ENCODE data around the gene RALB. TPM values are rescaled to one million over a fixed set of nuclear protein-coding genes. Genes with fewer than 3 reads are reported as not detected.

RALB gene
- total RNA-seq, 1 experiment from 2014 or later, result 59.4 TPM

DNA sequence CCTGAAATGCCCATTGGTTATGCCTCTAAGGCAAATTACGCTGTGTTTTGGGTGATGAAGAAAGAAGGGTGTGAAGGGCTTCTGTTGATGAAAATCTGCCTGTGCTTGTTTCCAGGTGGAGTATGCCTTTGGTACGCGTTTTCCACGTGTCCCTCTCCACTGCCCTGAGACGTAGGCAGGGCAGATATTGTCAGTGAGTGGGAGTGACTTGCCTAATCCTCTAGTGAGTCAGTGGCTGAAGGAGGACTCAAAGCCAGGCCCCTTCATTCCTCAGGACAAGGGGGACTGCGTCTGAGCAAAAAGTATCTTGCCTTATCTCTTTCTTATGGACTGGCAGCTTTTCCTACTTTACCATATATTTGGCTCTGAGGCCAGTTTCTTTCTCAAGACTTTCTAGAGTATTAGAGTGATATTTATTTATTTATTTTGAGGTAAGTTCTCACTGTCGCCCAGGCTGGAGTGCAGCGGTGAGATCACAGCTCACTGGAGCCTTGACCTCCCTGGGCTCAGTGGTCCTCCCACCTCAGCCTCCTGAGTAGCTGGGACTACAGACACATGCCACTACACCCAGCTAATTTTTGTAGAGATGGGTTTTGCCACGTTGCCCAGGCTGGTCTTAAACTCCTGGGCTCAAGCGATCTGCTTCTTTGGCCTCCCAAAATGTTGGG is 10.2 kb downstream of the RALB start:
- H3K9me3 Mint-ChIP-seq (ENCODE audit: unreplicated experiment), result peaks cover 10% of the 10 kb centered on the region
- peaks cover 8% of the 10 kb centered on the region for H3K4me1 Mint-ChIP-seq (ENCODE audit: low read depth, unreplicated experiment)
- TF ChIP-seq, protein P1, sequence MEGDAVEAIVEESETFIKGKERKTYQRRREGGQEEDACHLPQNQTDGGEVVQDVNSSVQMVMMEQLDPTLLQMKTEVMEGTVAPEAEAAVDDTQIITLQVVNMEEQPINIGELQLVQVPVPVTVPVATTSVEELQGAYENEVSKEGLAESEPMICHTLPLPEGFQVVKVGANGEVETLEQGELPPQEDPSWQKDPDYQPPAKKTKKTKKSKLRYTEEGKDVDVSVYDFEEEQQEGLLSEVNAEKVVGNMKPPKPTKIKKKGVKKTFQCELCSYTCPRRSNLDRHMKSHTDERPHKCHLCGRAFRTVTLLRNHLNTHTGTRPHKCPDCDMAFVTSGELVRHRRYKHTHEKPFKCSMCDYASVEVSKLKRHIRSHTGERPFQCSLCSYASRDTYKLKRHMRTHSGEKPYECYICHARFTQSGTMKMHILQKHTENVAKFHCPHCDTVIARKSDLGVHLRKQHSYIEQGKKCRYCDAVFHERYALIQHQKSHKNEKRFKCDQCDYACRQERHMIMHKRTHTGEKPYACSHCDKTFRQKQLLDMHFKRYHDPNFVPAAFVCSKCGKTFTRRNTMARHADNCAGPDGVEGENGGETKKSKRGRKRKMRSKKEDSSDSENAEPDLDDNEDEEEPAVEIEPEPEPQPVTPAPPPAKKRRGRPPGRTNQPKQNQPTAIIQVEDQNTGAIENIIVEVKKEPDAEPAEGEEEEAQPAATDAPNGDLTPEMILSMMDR (IDR thresholded peaks at IDR 0.05; ENCODE audit: insufficient read depth in 1 of 2, low read depth in 1 of 2, low read length in 1 of 2, severe bottlenecking in 1 of 2, unreplicated experiment in 1 of 2), result no peak
- Histone ChIP-seq H3K27me3 (replicated peaks; ENCODE audit: control insufficient read depth, insufficient read depth, low read length) (no peaks in the 10 kb centered on the region), H3K4me1 (no peaks in the 10 kb centered on the region), H3K4me3 (ENCODE audit: low read depth, low read length) (no peak overlapping the region), H3K9me3 (no peaks in the 10 kb centered on the region; the same call in none of the 2 replicates), H3K36me3 (ENCODE audit: control insufficient read depth, insufficient read depth, low read length) (peaks cover 2% of the 10 kb centered on the region)
- peaks cover 20% of the 10 kb centered on the region for H3K36me3 Mint-ChIP-seq (ENCODE audit: insufficient read depth, unreplicated experiment)
- intact Hi-C loops (cut with micrococcal nuclease; ENCODE audit: unreplicated experiment), result no loop called here
- H3K27ac Mint-ChIP-seq (ENCODE audit: unreplicated experiment), result no peak overlapping the region
- no peak for DNase-seq
- no peaks in the 10 kb centered on the region for H3K27me3 Mint-ChIP-seq (ENCODE audit: insufficient read depth, unreplicated experiment)
- H3K4me3 Mint-ChIP-seq (ENCODE audit: unreplicated experiment), result no peak overlapping the region
- ChIA-PET POLR2A (interaction anchor here (0.6 to 0.7 kb wide), 2 partner anchors 18 to 23 kb away, joined by 3 read pairs; no protein-coding TSS in a partner anchor), CTCF (interaction anchor here (0.5 kb wide), 1 partner anchor 251 kb away, joined by 5 read pairs; no protein-coding TSS in a partner anchor)
- no TSS peak for BruUV-seq (replicated peaks)

DNA sequence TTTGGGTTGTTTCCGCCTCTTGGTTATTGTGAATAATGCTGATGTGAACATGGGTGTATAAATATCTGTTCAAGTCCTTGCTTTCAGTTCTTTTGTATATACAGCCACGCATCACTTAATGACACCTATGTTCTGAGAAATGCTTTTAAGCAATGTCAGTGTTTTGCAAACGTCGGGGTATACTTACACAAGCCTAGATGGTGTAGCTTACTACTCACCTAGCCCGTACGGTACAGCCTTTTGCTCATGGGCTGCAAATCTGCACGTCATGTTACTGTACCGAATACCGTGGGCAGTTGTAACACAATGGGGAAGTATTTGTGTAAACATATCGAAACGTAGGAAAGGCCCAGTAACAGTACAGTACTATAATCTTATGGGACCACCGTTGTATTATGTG is 12.4 kb downstream of the RALB start:
- CTCF ChIA-PET, result no interaction called here
- DNase-seq, result no peak
- intact Hi-C loops (cut with micrococcal nuclease; ENCODE audit: unreplicated experiment), result no loop called here
- H3K27ac Mint-ChIP-seq (ENCODE audit: unreplicated experiment), result no peak overlapping the region
- Histone ChIP-seq H3K36me3 (ENCODE audit: control insufficient read depth, insufficient read depth, low read length) (no peaks in the 10 kb centered on the region), H3K4me1 (no peaks in the 10 kb centered on the region), H3K27me3 (replicated peaks; ENCODE audit: control insufficient read depth, insufficient read depth, low read length) (no peaks in the 10 kb centered on the region), H3K4me3 (ENCODE audit: low read depth, low read length) (no peak overlapping the region), H3K9me3 (no peaks in the 10 kb centered on the region; the same call in none of the 2 replicates)
- no peaks in the 10 kb centered on the region for H3K27me3 Mint-ChIP-seq (ENCODE audit: insufficient read depth, unreplicated experiment)
- TF ChIP-seq, protein P1 (IDR thresholded peaks at IDR 0.05; ENCODE audit: insufficient read depth in 1 of 2, low read depth in 1 of 2, low read length in 1 of 2, severe bottlenecking in 1 of 2, unreplicated experiment in 1 of 2), result no peak
- peaks cover 22% of the 10 kb centered on the region for H3K36me3 Mint-ChIP-seq (ENCODE audit: insufficient read depth, unreplicated experiment)
- H3K4me1 Mint-ChIP-seq (ENCODE audit: low read depth, unreplicated experiment), result peaks cover 1% of the 10 kb centered on the region
- no TSS peak for BruUV-seq (replicated peaks)
- no peak overlapping the region for H3K4me3 Mint-ChIP-seq (ENCODE audit: unreplicated experiment)
- POLR2A ChIA-PET, result no interaction called here
- H3K9me3 Mint-ChIP-seq (ENCODE audit: unreplicated experiment), result no peaks in the 10 kb centered on the region

DNA sequence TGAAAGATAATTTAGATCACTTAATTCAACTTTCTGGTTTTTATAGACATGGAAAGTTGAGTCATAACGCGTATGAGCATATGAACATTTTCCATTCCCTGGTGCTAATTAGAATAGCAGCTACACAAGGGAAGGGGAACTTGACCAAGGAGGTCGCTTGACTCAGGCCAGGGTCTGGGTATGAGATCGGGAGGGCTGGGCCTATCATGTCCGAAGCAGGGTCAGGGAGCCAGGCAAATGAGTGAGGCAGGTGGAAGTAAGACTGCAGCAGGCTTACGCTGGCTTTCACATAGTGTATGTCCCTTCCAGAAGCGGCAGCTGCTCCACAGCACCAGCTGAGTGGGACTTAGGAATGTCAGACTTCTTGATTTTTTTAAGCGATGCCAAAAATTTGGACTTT is 14.7 kb downstream of the RALB start:
- Mint-ChIP-seq H3K4me1 (ENCODE audit: low read depth, unreplicated experiment) (peaks cover 20% of the 10 kb centered on the region), H3K36me3 (ENCODE audit: insufficient read depth, unreplicated experiment) (peaks cover 22% of the 10 kb centered on the region), H3K9me3 (ENCODE audit: unreplicated experiment) (peaks cover 5% of the 10 kb centered on the region), H3K27ac (ENCODE audit: unreplicated experiment) (no peak overlapping the region), H3K27me3 (ENCODE audit: insufficient read depth, unreplicated experiment) (no peaks in the 10 kb centered on the region), H3K4me3 (ENCODE audit: unreplicated experiment) (no peak overlapping the region)
- Histone ChIP-seq H3K4me3 (ENCODE audit: low read depth, low read length) (no peak overlapping the region), H3K9me3 (no peaks in the 10 kb centered on the region), H3K27me3 (replicated peaks; ENCODE audit: control insufficient read depth, insufficient read depth, low read length) (no peaks in the 10 kb centered on the region), H3K4me1 (peaks cover 12% of the 10 kb centered on the region), H3K36me3 (ENCODE audit: control insufficient read depth, insufficient read depth, low read length) (no peaks in the 10 kb centered on the region; the same call in 1 of the 2 replicates)
- POLR2A ChIA-PET, result no interaction called here
- TF ChIP-seq, protein P1 (IDR thresholded peaks at IDR 0.05; ENCODE audit: insufficient read depth in 1 of 2, low read depth in 1 of 2, low read length in 1 of 2, severe bottlenecking in 1 of 2, unreplicated experiment in 1 of 2), result no peak
- DNase-seq, result no peak
- CTCF ChIA-PET, result no interaction called here
- intact Hi-C loops (cut with micrococcal nuclease; ENCODE audit: unreplicated experiment), result no loop called here
- no TSS peak for BruUV-seq (replicated peaks)
